AG09309 (cell line): ENCODE results near the gene FRG2C.
A peak's percentile ranks its signal among the peaks of the same experiment; 100 is the strongest.
"Not testable (repeated sequence)": the region's sequence is repeated elsewhere in the genome, so short reads cannot be mapped to it uniquely, and the experiment has no call there.

Experiments
- DNase-seq: peaks from one replicate; pipeline ENCODE4 v3.0.0-alpha.2; 2010; ENCODE audit warnings: low read depth
- H3K4me3 ChIP-seq: 2 replicates; pipeline ENCODE4 v1.5.1; 2011; ENCODE audit warnings: mild to moderate bottlenecking, low read depth, low read length, moderate library complexity; ENCODE audit not compliant: control insufficient read depth
- CTCF ChIP-seq: IDR thresholded peaks from 2 replicates; pipeline ENCODE4 v1.5.1; 2011; ENCODE audit warnings: mild to moderate bottlenecking, low read depth, low read length, inconsistent platforms; ENCODE audit not compliant: insufficient read depth, control insufficient read depth; ENCODE audit errors: missing control alignments

FRG2C gene

GRCh38 chr3:75650191-75650590, 13.9 kb upstream of the FRG2C start:
- no peak for DNase-seq
- no peak for TF ChIP-seq CTCF

GRCh38 chr3:75655101-75655904, 8.8 kb upstream of the FRG2C start:
- not testable (repeated sequence) for DNase-seq, H3K4me3 ChIP-seq

More at GRCh38 chr3:75650191-75650590, 13.9 kb upstream of the FRG2C start:
- no peak overlapping the region for H3K4me3 ChIP-seq

GRCh38 chr3:75655956-75656355, 8.2 kb upstream of the FRG2C start:
- DNase-seq, H3K4me3 ChIP-seq: not testable (repeated sequence)

GRCh38 chr3:75658411-75659107, 5.6 kb upstream of the FRG2C start:
- H3K4me3 ChIP-seq, result peak overlapping the region; percentile 43
- peak; percentile 37 for TF ChIP-seq CTCF
- not testable (repeated sequence) for DNase-seq

GRCh38 chr3:75659108-75659433, 5.1 kb upstream of the FRG2C start:
- H3K4me3 ChIP-seq, result peak overlapping the region; percentile 43
- DNase-seq, result not testable (repeated sequence)

GRCh38 chr3:75665626-75666025, 1.5 kb downstream of the FRG2C start:
- H3K4me3 ChIP-seq, DNase-seq: not testable (repeated sequence)

- not testable (repeated sequence) for DNase-seq
- H3K4me3 ChIP-seq, result peak overlapping the region; percentile 44
These were observed 3.9 kb downstream of the FRG2C start for GRCh38 chr3:75667757-75668701.

GRCh38 chr3:75668759-75669347, 4.7 kb downstream of the FRG2C start:
- DNase-seq, result not testable (repeated sequence)
- H3K4me3 ChIP-seq, result peak overlapping the region; percentile 44

GRCh38 chr3:75669348-75670297, 5.5 kb downstream of the FRG2C start:
- H3K4me3 ChIP-seq, result peak overlapping the region; percentile 44
- not testable (repeated sequence) for DNase-seq

GRCh38 chr3:75670298-75671286, 6.5 kb downstream of the FRG2C start:
- peak; percentile 28 for DNase-seq
- H3K4me3 ChIP-seq, result peak overlapping the region; percentile 44

GRCh38 chr3:75671287-75672139, 7.4 kb downstream of the FRG2C start:
- H3K4me3 ChIP-seq, result peak overlapping the region; percentile 44
- not testable (repeated sequence) for DNase-seq
